OCI-LY1 (cell line): Measurements from ENCODE around the gene HDAC1.

Experiments used
- CTCF ChIP-seq: fragments of 200-600 bp; sonication (generic), shearing (Covaris generic); IDR thresholded peaks from 2 replicates; pipeline ENCODE4 v1.5.1; 2017; ENCODE audit warnings: mild to moderate bottlenecking, antibody characterized with exemption, low read length, moderate library complexity, mixed read lengths
- EZH2 ChIP-seq: fragments of 200-600 bp; sonication (generic), shearing (Covaris generic); IDR thresholded peaks from 2 replicates; pipeline ENCODE4 v1.8.0; 2017; ENCODE audit warnings: borderline replicate concordance, mixed run types, mild to moderate bottlenecking, antibody characterized with exemption, low read length, moderate library complexity, mixed read lengths

DNA sequence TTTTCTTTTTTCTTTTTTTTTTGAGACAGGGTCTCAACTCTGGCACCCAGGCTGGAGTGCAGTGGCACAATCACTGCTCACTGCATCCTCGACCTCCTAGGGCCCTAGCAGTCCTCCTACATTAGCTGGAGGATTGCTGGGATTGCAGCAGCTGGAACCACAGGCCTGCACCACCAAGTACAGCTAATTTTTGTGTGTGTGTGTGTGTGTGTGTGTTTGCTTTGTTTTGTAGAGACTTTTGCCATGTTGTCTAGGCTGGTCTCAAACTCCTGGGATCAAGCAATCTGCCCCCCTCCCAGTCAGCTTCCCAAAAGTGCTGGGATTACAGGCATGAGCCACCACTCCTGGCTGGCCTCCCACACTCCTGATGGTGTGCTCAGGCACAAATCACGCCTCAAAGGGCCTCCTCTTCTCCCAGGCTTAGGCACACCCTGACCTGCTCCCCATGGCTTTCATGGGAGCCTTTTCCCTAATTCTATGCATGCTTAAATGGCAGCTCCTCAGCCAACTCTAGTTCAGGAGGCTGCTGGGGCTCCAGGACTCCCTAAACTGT, 61.0 kb downstream of the HDAC1 start:
- TF ChIP-seq CTCF = no peak
- no peak for TF ChIP-seq EZH2
